ENCODE measurements around the gene C20orf96.
"Not testable (repeated sequence)": the region's sequence is repeated elsewhere in the genome, so short reads cannot be mapped to it uniquely, and the experiment has no call there.

Gene C20orf96

GRCh38 chr20:237489-237888, 53.1 kb downstream of the C20orf96 start:
- no peak for DNase-seq (ENCODE audit: low read depth)

- peak; percentile 24 for DNase-seq (ENCODE audit: low read depth)
These were observed 54.7 kb downstream of the C20orf96 start for GRCh38 chr20:235891-236290.

GRCh38 chr20:227439-228105, 63.0 kb downstream of the C20orf96 start:
- DNase-seq (ENCODE audit: low read depth), result no peak

- DNase-seq (ENCODE audit: low read depth), result no peak
These were observed 63.6 kb downstream of the C20orf96 start, which contains the start of gene DEFB129 for GRCh38 chr20:226958-227357. TSS of gene DEFB129 (plus strand) at chr20:227258. CDS start at chr20:227289, 31 bp downstream.

- not testable (repeated sequence) for DNase-seq (ENCODE audit: low read depth)
These were observed 64.7 kb downstream of the C20orf96 start for GRCh38 chr20:225879-226278.

DNA sequence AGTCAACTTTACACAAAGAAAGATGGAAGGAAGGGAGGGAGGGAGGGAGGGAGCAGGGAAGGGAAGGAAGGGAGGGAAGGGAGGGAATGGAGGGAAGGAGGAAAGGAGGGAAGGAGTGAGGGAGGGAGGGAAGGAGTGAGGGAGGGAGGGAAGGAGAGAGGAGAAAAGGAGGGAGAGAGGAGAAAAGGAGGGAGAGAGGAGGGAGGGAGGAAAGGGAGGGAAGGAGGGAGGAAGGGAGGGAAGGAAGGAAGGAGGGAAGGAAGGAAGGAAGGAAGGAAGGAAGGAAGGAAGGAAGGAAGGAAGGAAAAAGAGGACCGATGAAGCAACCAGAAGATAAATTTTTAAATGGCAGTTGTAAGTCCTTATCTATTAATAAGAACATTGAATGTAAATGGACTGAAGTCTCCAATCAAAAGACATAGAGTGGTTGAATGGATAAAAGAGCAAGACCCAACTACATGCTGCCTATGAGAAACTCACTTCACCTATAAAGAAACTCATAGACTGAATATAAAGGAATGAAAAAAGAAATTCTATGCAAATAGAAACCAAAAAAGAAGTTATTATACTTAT, 69.2 kb downstream of the C20orf96 start:
- DNase-seq (ENCODE audit: low read depth), result no peak
